NB4 (cell line): ENCODE results near the gene KIAA1191.

Experiments used
- CTCF ChIP-seq: IDR thresholded peaks from one replicate; pipeline ENCODE4 v1.5.1; 2012; ENCODE audit warnings: low read depth, low read length
- MAX ChIP-seq: IDR thresholded peaks from 2 replicates; pipeline ENCODE4 v1.6.1; 2011; ENCODE audit warnings: low read depth, low read length
- MYC ChIP-seq: IDR thresholded peaks from 2 replicates; pipeline ENCODE4 v1.6.1; 2011; ENCODE audit warnings: low read depth, low read length
- POLR2A ChIP-seq: IDR thresholded peaks from 2 replicates; pipeline ENCODE4 v1.6.1; 2011; ENCODE audit warnings: mild to moderate bottlenecking; ENCODE audit not compliant: insufficient read length; ENCODE audit errors: extremely low read depth

GRCh38 chr5:176394881-176395675 is 33.5 kb upstream of the KIAA1191 start:
- TF ChIP-seq CTCF: no peak
- no peak for TF ChIP-seq MAX
- no peak for TF ChIP-seq POLR2A
- TF ChIP-seq MYC: no peak
